ENCODE measurements around the gene SH3RF3.

The SH3RF3 gene

GRCh38 chr2:109428281-109428680 is 299.3 kb downstream of the SH3RF3 start:
- DNase-seq = no peak

DNA sequence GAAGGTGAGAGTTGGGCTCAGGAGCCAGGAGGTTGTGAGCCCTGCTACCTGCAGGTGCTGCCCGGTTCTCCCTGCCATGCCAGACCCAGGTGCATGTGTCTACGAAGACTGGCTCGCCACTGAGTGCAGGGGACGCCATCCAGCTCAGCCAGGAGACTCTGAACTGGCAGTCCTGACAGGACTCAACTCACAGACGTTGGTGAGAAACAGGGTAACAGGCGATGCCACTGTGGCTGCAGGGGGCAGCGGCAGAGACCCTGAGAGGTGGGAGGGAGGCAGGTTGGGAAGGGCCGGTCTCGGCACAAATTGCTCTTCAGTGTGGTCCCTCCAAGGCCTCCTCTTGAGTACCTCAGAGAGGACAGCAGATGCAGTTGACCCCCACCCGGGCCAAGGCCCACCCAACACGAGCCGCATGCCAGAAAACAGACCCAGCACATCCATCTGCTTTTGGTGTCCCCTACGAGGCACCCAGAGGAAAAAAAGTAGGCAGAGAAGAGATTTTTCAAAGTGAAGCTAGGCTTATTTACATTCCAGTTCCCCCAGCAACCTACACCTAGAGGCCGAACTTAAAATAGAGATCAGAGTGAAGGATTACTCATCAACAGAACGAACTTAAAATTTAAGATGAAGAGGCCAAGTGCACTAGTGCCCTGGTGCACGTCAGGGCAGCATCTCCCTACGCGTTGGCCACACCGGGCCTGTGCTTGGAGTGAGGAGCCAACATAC is 300.0 kb downstream of the SH3RF3 start:
- DNase-seq = no peak

- DNase-seq = no peak
Measured at GRCh38 chr2:109429567-109430328, 300.7 kb downstream of the SH3RF3 start.

DNA sequence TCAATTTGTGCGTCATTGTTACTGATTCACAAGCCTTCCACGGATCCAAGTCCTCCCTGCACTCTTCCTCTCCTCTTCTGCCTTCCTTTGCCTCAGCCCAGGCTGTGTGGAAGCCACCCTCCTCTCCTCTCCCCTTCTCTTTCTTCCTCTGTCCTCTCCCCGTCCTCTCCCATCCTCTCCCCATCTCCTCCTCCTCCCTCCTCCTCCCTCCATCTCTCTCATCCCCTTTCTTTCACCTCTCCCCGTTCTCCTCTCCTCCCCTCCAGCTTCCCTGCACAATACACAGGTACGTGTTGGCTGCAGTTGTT is 301.3 kb downstream of the SH3RF3 start:
- DNase-seq = no peak

- DNase-seq = no peak
Measured at GRCh38 chr2:109432421-109432820, 303.4 kb downstream of the SH3RF3 start.

GRCh38 chr2:109433486-109433885 is 304.5 kb downstream of the SH3RF3 start:
- DNase-seq = no peak

GRCh38 chr2:109433926-109434325 is 304.9 kb downstream of the SH3RF3 start:
- DNase-seq = no peak

DNA sequence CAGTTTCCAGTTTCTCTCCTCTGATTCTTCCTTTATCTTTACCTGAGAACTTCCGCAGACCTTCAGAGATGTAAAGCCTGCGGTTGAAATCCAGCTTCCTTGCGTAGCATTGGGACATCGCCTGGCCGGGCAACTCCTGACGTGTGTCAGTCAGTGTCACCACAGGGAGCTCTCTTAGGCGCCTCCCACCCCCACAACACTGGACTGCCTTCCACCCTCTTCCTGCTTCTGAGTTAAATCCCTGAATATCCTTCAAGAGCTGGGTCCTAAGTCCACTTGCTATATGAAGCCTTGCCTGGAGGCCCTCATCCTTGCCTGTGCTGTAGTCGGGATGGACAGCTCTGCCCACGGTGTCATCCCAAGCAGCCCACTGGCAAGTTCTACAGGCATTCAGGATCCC is 305.3 kb downstream of the SH3RF3 start:
- no peak for DNase-seq

DNA sequence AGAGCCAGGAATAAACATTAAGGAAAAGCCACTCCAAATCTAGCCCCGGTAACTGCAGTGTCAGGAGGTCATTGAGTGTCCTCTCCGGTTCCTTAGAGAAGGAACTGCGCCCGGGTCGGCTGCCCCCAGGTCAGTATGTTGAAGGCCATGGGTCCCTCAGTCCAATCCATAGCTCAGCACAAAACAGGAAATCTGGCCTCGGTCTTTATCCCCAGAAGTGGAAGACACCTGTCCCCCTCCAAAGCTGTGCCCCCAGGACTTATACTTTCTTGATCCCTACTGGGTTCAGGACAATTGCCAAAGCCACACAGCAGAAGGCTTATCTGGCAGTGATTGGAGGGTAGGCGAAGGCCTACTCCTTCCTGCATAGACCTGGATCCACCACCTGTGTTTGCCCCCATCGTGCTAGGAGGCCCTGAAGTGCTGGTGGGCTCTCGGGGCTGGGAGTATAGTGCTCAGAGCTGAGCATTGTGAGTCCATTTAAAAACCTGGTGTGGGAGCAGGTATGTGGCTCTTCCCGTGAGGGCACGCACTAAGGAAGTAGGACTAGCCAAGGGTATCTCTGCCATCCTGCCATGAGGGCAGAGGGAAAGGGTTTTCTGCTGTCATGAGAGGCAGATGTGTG is 306.2 kb downstream of the SH3RF3 start:
- no peak for DNase-seq

DNA sequence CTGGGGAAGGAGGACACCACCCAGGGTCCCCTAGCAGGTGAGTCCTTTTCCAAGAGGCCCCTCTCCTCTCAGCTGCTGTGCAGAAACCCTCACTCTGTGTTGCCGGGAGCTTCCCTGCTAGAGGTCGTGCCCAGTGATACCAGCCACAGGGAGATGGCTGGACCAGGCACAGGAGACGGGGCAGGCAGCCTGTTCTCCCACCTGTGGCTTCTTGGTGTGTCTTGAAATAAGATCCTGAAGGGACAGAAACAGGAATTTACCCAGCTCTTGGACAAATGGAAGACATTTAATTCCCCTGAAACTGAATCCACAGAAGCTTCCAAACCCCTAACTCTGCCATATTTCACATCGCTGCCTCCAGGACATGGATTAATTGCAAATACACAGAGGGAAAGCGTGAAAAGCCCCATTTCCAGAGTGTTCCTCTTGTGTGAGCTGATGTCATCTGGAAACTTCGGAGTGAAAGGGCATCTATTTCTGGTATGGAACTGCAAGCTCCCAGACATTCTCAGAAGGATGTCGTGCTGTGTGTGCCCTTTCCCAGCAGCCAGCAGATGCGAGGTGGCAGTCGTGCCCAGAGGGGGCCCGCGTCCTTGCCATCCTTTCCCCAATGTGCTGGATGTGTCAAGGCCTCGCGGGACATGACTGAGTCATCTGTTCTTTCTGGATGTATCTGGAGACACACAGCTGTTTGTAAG is 307.0 kb downstream of the SH3RF3 start:
- DNase-seq = no peak

DNA sequence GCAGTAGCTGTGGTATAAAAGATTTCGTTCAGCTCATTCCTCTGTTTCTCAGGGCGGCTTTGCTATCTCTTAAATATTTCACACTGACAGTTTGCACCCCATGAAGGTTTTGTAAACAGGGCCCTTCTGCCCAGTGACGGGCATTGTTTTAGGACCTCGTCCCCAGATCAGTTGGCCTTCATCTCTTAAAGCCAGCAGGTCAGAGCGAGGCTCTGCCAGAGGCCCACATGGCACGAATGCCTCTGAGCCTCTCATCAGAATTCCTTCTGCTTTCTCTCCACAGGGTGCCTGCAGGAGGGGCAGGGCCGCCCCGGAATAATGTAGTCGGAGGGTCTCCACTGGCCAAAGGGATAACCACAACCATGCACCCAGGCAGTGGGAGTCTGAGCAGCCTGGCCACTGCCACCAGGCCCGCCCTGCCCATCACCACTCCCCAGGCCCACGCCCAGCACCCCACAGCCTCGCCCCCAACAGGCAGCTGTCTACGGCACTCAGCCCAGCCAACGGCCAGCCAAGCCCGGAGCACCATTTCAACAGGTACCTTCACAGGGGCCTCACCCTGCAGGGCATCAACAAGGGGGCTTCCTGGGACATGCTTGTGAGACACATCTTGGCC is 307.7 kb downstream of the SH3RF3 start:
- no peak for DNase-seq

- no peak for DNase-seq
Measured at GRCh38 chr2:109437325-109438090, 308.5 kb downstream of the SH3RF3 start.

- no peak for DNase-seq
Measured at GRCh38 chr2:109438146-109438545, 309.1 kb downstream of the SH3RF3 start.

DNA sequence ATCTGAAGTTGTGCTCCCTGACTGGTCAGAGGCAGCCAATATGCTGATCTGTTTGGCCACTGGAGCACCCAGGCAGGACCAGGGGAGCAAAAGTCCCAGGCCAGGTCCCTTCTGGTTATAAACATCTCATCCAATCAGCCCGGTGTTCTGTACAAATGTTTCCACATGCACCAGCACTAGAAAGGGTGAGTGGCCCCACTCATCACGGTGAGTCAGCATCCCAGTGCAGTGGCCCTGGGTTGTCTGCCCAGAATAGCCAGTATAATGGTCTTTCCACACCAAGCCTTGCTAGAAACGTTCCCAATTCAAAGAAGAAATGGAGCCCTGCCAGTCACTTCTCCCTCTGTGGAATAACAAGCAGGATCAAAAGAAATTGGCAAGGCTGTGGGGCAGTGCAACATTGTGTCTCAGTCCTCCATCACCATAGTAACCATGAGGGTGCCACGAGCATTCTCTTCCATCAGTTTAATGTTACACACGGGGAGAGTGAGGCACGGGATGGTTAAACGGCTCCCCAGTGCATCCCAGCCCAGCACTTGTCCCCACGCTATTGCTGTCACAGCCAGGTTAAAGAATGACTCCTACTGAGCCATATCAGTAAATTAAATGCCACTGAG is 309.9 kb downstream of the SH3RF3 start:
- no peak for DNase-seq

GRCh38 chr2:109439390-109439786 is 310.4 kb downstream of the SH3RF3 start:
- DNase-seq = no peak

GRCh38 chr2:109439986-109440385 is 311.0 kb downstream of the SH3RF3 start:
- DNase-seq = no peak

GRCh38 chr2:109440499-109441156 is 311.6 kb downstream of the SH3RF3 start:
- no peak for DNase-seq

GRCh38 chr2:109442715-109443319 is 313.8 kb downstream of the SH3RF3 start:
- DNase-seq = no peak

- no peak for DNase-seq
Measured at GRCh38 chr2:109444916-109445315, 315.9 kb downstream of the SH3RF3 start.

DNA sequence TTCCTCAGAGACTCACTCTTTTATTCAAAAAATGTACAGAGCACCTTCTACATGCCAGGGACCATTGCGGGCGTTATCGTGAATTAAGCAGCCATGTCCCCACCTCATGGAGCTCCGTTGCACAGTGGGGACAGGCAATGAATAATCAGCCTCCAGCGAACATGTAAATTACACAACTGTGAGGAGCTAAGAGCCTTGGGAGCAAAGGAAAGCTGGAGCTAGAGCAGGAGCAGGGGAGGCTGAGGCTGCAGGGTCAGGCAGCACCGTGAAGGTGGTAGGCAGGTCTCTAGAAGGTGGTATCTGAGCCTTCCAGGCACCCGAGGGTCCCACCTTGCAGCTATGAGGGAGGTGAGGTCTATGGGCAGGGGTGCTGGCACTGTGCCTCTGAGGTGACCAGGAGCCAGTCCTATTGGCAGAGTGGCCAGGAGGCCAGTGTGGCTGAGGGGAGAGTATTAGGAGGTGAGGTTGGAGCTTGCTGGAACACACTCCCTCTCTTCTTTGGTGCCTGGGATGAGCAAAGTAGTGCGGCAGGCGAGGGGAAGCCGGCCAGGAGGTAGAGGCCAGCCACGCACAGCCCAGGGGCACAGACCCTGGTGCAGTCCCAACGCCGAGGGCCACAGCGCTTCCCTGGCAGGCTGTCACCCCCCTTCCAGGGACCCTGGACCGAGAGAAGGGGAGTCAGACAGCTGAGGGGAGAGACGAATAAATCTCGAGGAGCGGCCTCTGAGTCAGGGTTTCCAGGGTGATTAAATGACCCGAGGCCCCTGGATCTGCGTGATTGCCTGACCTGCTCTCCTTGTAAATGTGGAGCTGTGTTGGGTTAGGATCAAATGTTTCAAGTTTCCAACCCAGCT is 317.5 kb downstream of the SH3RF3 start:
- DNase-seq = no peak
